NB4 (cell line): Measurements from ENCODE around the gene TFEB.

ENCODE experiments used
- DNase-seq: peaks from one replicate; pipeline ENCODE4 v3.0.0; 2010; ENCODE audit warnings: low read depth
- H3K4me3 ChIP-seq: one replicate; pipeline ENCODE4 v1.5.1; 2011; ENCODE audit warnings: mild to moderate bottlenecking, low read depth, low read length, moderate library complexity
- CTCF ChIP-seq: IDR thresholded peaks from one replicate; pipeline ENCODE4 v1.5.1; 2012; ENCODE audit warnings: low read depth, low read length
- MAX ChIP-seq: IDR thresholded peaks from 2 replicates; pipeline ENCODE4 v1.6.1; 2011; ENCODE audit warnings: low read depth, low read length
- MYC ChIP-seq: IDR thresholded peaks from 2 replicates; pipeline ENCODE4 v1.6.1; 2011; ENCODE audit warnings: low read depth, low read length
- POLR2A ChIP-seq: IDR thresholded peaks from 2 replicates; pipeline ENCODE4 v1.6.1; 2011; ENCODE audit warnings: mild to moderate bottlenecking; ENCODE audit not compliant: insufficient read length; ENCODE audit errors: extremely low read depth

TFEB gene

GRCh38 chr6:41692080-41692675 lies 43.2 kb downstream of the TFEB start:
- DNase-seq, result no peak
- no peak for TF ChIP-seq POLR2A
- H3K4me3 ChIP-seq, result no peak overlapping the region

- DNase-seq, result no peak
- TF ChIP-seq MYC (no peak), CTCF (no peak), MAX (no peak), POLR2A (no peak)
- H3K4me3 ChIP-seq, result no peak overlapping the region
Measured at GRCh38 chr6:41691426-41692079, 43.9 kb downstream of the TFEB start.

GRCh38 chr6:41690541-41691330 lies 44.7 kb downstream of the TFEB start:
- no peak for DNase-seq
- H3K4me3 ChIP-seq, result no peak overlapping the region
- TF ChIP-seq MAX, result no peak
- TF ChIP-seq POLR2A, result no peak
- no peak for TF ChIP-seq MYC
- TF ChIP-seq CTCF, result no peak

- TF ChIP-seq POLR2A (no peak), CTCF (no peak), MAX (no peak), MYC (no peak)
- H3K4me3 ChIP-seq, result no peak overlapping the region
- DNase-seq, result peak; percentile 29
Measured at GRCh38 chr6:41689171-41690008, 46.0 kb downstream of the TFEB start.

GRCh38 chr6:41688256-41688965 lies 47.0 kb downstream of the TFEB start:
- TF ChIP-seq MAX, result no peak
- no peak for TF ChIP-seq POLR2A
- TF ChIP-seq CTCF, result no peak
- TF ChIP-seq MYC, result no peak
- no peak for DNase-seq
- no peak overlapping the region for H3K4me3 ChIP-seq
